HG02571 (cell line): ENCODE results near the gene TCERG1L.

Experiments
- ATAC-seq: cut with Tn5 transposase; IDR thresholded peaks from one replicate; pipeline ENCODE4 v1.9.1; 2021; ENCODE audit warnings: mild to moderate bottlenecking, moderate library complexity; ENCODE audit not compliant: unreplicated experiment

Gene TCERG1L

DNA sequence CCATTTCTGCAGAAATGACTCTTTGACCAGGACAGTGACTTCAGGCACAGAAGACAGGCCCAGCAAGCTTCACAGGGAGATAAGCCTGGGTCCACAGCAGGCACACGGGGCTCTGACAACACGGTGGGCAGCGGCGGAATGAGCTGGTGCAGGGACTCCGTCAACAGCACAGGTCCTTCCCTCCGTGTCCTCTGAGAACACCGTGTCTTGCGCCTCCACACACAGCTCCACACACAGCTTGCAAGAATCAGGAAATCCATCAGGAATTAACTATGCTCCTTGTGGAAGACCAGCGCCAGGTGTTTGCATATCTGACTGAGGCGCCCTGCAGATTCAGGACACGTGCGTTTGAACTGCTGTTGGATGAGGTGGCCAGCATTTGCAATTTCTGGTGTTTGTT, 39.6 kb downstream of the TCERG1L start:
- no peak for ATAC-seq

GRCh38 chr10:131271195-131271880, 40.2 kb downstream of the TCERG1L start:
- no peak for ATAC-seq

DNA sequence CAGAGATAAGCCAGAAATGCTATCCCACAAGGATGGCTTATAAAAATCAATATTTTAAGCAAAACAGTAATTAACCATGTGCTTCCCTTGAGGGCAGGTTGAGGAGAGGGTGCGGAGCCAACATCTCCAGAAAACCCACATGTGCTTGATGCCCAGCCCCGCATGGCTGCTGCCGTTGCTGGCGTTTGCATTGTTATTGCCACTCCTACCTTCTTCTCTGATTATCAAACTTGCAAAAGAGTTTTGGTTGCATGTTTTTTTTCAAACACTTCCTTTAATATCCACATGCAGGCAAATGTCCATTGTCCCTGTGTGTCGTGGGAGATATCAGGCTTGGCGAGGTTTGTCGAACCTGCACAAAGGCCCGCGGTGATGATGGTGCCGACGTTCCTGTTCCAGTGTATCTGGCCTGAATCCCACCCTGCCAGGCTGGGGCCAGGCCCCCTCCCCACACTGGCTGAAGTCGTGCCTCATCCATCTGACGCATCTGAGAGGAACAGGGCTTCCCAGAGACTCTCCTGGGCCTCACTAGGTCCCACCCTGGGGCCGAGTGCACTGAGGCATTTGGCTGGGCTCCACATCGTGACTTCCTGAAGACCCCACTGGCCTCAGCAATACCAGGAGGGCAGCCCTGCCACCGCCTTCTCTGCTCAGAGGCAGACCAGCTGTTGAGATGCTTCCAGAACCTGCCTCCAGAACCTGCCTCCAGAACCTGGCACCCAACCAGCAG, 40.9 kb downstream of the TCERG1L start:
- ATAC-seq = no peak

DNA sequence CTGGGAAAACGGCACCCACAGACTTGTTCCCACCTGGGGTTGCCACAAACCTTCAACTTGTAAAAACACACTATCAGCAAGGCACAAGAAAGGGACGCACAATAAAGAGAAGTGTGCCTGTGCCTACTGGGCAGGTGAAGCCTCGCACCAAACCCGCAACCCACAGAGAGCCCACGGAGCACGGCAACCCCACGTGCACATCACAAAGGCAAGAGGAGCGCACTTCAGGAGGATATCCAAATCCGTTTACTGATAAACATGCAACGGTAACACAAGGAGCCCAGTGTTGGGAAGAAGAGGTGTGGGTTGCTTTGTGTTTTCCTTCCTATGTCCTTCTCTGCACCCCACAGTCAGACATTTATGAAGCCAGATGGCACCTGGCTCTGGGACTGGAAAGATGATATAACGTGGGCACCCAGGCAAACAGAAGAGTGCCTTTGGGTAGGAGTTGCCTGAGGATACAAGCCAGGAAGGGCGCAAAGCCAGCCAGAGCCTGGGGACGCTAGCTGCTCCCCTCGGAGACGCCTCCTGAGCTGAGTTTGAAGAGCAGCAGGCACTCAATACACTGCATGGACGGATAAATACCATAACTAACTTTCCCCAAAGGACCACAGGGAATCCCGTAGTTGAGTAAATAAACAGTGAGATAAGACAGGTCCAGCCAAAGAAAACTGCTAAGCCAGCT, 41.6 kb downstream of the TCERG1L start:
- no peak for ATAC-seq

DNA sequence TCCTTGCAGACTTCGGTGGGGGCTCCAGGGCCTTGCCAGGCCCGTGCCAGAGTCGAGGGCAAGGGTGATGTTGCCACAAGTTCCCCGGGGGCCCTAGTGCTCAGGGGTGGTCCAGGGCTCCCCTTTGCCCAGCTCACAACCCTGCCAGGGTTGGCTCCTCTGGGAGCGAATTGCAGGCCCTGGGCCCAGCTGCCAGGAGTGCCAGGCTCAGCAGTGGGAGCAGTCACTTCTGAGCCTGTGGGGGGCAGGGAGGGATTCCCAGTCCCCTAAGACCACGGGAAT, 43.8 kb downstream of the TCERG1L start:
- no peak for ATAC-seq

- no peak for ATAC-seq
Observed at GRCh38 chr10:131266936-131267813, 44.3 kb downstream of the TCERG1L start.

DNA sequence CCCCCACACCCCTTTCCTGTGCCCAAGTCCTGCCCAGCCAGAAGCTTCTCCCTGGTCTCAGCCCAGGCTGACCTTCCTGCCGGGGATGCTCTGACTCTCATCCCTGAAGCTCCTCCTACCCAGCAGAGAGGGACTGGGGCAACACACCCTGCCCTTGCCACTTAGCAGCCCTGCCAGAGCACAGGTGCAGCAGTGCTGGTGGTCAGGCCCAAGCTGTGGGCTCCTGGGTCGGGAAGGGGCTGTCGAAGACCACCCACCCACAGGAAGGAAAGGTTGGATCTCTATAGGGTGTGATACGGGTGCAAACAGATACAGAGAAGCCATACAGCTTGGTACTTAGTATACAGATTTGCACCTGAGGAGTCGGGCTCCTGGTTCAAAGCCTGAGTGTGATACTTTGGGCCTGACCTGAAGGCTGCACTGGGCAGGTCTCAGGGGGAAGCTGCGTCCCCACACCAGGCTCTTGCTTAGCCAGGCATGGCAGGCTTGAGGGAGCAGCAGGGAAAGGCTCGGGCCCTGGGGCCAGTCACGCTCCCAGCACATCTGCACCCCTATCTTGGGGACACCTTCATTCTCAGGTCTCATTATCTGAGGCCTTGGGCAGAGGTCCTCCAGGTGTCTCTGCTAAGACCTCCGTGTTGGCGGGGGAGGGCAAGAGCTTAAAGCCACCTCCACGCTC, 47.3 kb downstream of the TCERG1L start:
- ATAC-seq = no peak

DNA sequence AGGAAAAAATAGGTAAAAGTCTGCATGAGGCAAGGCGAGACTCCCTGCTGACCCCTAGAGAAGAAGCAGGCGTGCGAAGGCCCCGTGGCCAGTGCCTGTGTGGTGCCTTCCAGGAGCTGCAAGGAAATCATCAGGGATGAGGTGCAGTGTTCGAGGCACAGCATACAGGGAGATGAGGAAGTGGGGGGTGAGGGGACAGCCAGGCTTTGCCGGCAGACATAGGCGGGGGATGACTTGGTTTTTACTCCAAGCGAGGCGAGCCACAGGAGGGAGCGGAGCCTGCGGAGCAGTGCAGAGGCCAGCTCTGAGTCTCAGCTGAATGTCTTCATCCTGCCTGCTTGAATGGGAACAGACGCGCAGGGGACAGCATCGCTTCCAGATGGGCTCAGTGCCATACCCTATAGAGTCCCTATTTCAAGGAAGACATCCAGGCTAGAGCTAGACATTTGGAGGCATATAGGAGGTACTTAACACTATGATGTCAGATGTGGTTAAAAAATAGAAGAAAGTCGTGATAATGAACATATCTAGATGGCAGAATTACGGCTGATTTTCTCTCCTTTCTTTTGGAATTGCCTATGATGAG, 49.5 kb downstream of the TCERG1L start:
- ATAC-seq = no peak

DNA sequence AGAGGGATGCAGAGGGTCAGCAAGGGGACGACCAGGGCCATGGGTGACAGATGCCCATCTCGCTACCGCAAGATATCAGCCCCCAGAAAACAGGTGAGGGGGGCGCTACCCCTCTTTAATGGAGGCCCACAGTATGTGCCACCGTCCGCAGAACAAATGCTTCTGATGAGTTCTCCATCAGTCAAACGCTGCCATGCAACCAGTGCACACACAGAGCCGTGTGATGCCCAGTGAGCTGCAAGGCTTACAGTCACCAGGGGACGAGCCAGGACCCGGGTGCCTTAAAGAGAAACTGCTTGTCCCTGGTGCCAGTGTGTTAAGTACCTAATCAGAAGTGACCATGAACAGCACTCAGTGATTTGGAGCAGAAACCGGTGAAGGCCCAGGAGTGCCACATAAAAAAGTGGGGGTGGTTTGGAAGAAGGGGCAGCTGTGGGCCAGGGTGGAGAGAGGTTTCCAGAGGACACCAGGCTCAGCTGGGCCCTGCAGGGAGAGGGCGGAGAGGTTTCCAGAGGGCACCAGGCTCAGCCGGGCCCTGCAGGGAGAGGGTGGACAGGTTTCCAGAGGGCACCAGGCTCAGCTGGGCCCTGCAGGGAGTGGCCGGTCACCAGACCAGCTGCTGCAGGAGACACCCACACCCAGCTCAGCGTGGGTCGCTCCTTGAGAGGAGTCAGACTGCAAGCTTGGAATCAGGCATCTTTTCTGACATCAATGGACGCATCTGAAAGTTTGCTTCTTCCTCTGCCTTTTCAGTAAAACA, 50.9 kb downstream of the TCERG1L start:
- ATAC-seq = no peak

DNA sequence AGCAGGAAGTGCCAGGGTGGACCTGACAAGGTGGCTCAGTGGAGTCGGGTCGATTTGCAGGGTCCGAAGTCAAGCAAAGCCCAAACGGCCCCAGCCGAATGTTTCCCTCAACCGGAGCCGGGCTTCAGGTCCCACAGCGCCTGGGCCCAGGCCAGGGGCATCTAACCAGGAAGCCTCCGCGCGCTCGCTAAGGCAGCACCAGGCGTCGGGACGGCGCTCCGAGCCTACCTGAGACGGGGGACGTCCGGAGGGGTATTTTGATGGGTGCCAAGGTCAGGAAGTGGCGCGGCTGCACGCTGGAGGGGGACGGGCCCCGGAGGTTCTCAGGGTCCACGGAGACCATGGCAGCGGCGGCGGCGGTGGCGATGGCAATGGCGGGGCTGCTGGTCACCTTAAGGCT, 51.5 kb downstream of the TCERG1L start:
- no peak for ATAC-seq

DNA sequence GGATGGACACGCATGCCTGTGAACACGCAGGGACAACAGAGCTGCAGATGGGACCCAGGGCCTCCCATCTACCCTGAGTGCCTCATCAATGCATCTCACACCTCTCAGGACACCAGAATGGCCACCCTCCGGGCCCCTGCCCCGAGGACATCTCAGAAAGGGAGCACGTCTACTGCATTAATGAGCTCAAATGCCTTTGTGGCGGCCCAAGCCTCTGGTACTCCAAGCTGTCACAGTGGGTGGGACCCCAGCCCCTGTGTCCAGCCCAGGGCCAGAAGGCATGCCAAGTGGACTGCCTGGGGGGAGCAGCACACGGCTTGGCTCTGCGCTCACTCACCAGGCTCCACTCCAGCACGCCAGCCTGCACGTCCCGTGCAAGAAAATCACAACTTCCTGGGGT, 52.0 kb downstream of the TCERG1L start:
- ATAC-seq = no peak

DNA sequence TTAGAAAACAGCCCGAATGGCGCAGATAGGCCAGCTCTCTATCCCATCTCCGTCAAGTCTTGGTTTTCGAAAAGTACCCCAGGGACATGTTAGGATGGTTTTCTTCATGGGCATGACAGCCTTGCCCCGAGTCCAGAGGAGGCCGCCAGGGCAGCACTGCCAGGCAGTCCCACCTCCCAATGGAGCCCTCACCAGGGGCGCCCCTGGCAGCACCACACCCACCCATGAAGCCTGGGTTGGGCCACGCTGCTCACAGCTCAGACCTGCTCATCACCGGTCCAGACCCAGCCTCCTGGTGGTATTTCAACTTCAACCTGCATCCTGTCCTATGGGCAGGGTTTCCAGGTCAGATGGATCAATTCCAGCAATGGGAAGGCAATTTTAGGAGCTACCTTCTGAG, 53.3 kb downstream of the TCERG1L start:
- no peak for ATAC-seq

DNA sequence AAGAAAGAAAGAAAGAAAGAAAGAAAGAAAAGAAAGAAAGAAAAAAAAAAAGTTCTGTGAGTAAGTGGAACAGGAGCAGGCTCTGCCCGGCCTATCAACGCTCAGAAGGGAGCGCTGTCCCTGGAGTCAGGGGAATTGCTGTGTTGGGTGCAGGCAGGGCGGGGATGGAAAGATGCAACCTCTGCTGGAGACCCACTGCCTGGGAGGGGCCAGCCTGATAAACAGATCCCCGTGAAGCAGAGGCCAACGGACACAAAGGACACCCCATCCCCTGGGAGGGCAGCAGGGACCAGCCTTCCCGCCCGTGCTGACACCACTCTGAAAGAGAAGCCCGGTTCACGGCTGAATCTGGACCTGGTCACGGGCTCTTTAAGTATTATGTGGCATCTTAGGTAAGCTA, 54.5 kb downstream of the TCERG1L start:
- ATAC-seq = no peak

DNA sequence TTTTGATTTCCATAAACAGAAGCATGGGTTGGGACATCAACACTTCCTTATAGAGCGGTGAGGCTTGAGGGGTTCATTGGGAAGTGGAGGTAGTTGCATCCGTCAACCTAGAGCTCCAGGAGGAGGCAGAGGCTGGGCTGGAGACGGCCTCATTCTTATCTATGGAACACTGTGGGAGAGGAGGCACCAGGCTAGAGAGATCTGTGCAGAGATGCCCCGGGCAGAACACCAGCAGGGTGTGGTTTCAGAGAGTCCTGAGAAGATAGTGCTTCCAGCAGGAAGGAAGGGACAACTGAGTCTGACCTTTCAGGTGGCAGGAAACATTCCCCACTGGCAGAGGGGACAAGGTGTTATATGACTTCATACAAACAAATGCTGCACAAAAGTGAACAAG, 56.7 kb downstream of the TCERG1L start:
- ATAC-seq = no peak

- no peak for ATAC-seq
Observed at GRCh38 chr10:131253931-131254858, 57.3 kb downstream of the TCERG1L start.

DNA sequence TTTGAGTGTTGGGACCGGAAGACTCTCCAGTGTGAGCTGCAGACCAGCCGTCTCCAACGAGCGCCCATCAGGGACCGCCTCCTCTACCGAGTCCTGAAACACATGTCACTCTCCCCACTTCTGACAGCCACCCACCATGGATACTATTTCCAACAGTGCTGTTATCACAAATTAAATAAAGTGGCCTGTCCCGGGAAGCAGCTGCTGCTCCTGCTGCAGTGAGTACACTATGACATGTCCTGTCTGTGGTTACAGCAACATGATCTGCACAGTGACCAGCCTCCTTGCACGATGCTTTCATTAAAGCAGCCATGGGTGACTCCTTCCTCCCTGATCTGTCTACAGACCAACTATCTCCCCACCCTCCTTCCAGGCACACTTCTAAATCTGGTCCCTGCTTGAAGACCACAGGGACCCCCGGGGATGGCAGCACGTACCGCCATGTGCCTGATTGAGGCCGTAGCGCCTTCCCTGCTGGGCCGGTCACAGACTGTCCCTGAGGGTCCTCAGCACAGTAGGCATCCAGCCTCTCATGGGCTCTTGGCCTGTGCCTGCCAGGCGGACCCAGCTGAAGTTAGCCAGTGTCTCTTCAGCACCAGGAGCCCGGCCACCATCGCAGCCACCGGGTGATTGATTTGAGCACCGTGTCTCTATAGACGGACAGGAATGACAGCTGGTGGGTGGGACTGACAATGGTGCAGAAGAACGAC, 58.8 kb downstream of the TCERG1L start:
- no peak for ATAC-seq

GRCh38 chr10:131251146-131251541, 60.4 kb downstream of the TCERG1L start:
- no peak for ATAC-seq
